Kidney (tissue), 14 donors: ENCODE measurements around the gene TMEM14A. TPM values are rescaled to one million over a fixed set of nuclear protein-coding genes. Genes with fewer than 3 reads are reported as not detected.
"Not testable (repeated sequence)": the region's sequence is repeated elsewhere in the genome, so short reads cannot be mapped to it uniquely, and the experiment has no call there.

Experiments used
- DNase-seq, 5 donors: peaks; one replicate each; pipeline ENCODE4 v3.0.0-alpha.2; 2013 to 2020
- FAIRE-seq: peaks from 2 replicates; lab custom pipeline; 2012; peaks lifted over from hg19 to GRCh38; lab: Jason Lieb, UNC
- H3K27ac ChIP-seq, 2 donors: one replicate each; pipeline ENCODE4 v1.7.0; 2013; ENCODE audit warnings: low read depth in 2 of 2, low read length in 2 of 2, inconsistent platforms in 1 of 2
- H3K27me3 ChIP-seq: one replicate; pipeline ENCODE4 v1.7.1; 2013; ENCODE audit warnings: low read length, inconsistent platforms; ENCODE audit not compliant: control insufficient read depth, insufficient read depth
- H3K36me3 ChIP-seq, 3 donors: one replicate each; pipeline versions ENCODE4 v1.7.0 to v1.7.1; 2013; ENCODE audit warnings: low read length in 3 of 3, control low read depth in 1 of 3, inconsistent platforms in 1 of 3; ENCODE audit not compliant: insufficient read depth in 3 of 3, control insufficient read depth in 2 of 3
- H3K4me1 ChIP-seq, 3 donors: one replicate each; pipeline versions ENCODE4 v1.7.0 to v1.7.1; 2013; ENCODE audit warnings: low read length in 3 of 3, inconsistent platforms in 1 of 3, low read depth in 1 of 3; ENCODE audit not compliant: control insufficient read depth in 2 of 3, insufficient read depth in 2 of 3
- H3K4me3 ChIP-seq, 3 donors: one replicate each; pipeline versions ENCODE4 v1.7.0 to v1.8.1; 2013; ENCODE audit warnings: low read length in 3 of 3, control low read depth in 1 of 3, inconsistent platforms in 1 of 3
- H3K9ac ChIP-seq, 3 donors: one replicate each; pipeline versions ENCODE4 v1.7.0 to v1.7.1; 2013; ENCODE audit warnings: low read length in 3 of 3, control low read depth in 1 of 3, inconsistent platforms in 1 of 3
- H3K9me3 ChIP-seq, 3 donors: one replicate each; pipeline versions ENCODE4 v1.7.0 to v1.7.1; 2013; ENCODE audit warnings: low read length in 3 of 3, control low read depth in 1 of 3, inconsistent platforms in 1 of 3; ENCODE audit not compliant: control insufficient read depth in 2 of 3, insufficient read depth in 1 of 3
- intact Hi-C: fragments of 100-400 bp; cut with DNase I; formaldehyde crosslinking; loops from one replicate; pipeline ENCODE4 v1.11.1; 2022
- polyA plus RNA-seq: library from polyadenylated mRNA; stranded (reverse); fragments of 350-450 nt; fragmentation: Illumina TruSeq; extraction: RNeasy Lipid Tissue Mini Kit (QIAGEN cat#74804); gene quantifications from one replicate; pipeline ENCODE4 v1.2.3, GENCODE V29; 2014; ENCODE audit warnings: low read depth, low replicate concordance; ENCODE audit not compliant: insufficient read depth
- total RNA-seq: library from RNA; stranded (reverse); fragmentation: NEBNext Ultra II Directional; extraction: Animal tissue kit (Norgen Biotek cat#: 25700); gene quantifications from one replicate; pipeline ENCODE4 v1.2.1, GENCODE V29; 2021
- TF ChIP-seq, protein P1 (sequence below): IDR thresholded peaks from 3 replicates; pipeline ENCODE4 v1.5.1; 2012; ENCODE audit warnings: mild to moderate bottlenecking, moderate library complexity, borderline replicate concordance; ENCODE audit not compliant: insufficient read depth; ENCODE audit errors: extremely low read depth
- donor health status: control.
- donor health status: control.
- donor health status: control.
- donor health status: control.
- donor health status: control.
- donor health status: DM: yes; HTN: yes; CAD: no.
- donor health status: Normal renal cell carcinoma (clear cell type).

TMEM14A gene
- total and polyA plus RNA-seq, 2 donors from 2014 or later, result 23.8 to 48.8 TPM

DNA sequence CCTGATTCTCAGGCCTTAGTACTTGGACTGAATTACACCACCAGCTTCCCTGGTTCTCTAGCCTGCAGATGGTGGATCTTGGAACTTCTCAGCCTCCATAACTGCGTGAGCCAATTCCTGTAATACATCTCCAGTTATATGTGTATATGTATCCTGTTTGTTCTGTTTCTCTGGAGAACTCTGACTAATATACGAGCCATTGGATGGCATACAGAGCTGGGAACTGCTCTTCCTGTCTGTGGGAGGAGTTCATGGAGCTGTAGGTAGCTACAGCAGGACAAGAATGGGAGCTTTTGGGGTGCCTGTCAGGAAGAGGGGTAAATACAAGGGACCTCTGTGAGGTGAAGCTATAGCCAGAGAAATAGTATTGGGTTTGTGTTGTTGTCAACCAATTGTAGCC lies 41.2 kb downstream of the TMEM14A start:
- H3K9ac ChIP-seq, result no peak overlapping the region
- no peak overlapping the region for H3K4me3 ChIP-seq
- intact Hi-C loops, result no loop called here
- no peak overlapping the region for H3K27ac ChIP-seq
- FAIRE-seq, result no peak
- TF ChIP-seq, protein P1, sequence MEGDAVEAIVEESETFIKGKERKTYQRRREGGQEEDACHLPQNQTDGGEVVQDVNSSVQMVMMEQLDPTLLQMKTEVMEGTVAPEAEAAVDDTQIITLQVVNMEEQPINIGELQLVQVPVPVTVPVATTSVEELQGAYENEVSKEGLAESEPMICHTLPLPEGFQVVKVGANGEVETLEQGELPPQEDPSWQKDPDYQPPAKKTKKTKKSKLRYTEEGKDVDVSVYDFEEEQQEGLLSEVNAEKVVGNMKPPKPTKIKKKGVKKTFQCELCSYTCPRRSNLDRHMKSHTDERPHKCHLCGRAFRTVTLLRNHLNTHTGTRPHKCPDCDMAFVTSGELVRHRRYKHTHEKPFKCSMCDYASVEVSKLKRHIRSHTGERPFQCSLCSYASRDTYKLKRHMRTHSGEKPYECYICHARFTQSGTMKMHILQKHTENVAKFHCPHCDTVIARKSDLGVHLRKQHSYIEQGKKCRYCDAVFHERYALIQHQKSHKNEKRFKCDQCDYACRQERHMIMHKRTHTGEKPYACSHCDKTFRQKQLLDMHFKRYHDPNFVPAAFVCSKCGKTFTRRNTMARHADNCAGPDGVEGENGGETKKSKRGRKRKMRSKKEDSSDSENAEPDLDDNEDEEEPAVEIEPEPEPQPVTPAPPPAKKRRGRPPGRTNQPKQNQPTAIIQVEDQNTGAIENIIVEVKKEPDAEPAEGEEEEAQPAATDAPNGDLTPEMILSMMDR, result no peak
- no peaks in the 10 kb centered on the region for H3K36me3 ChIP-seq
- no peak for DNase-seq
- H3K9me3 ChIP-seq, result no peaks in the 10 kb centered on the region
- H3K27me3 ChIP-seq, result no peaks in the 10 kb centered on the region
- no peaks in the 10 kb centered on the region for H3K4me1 ChIP-seq

DNA sequence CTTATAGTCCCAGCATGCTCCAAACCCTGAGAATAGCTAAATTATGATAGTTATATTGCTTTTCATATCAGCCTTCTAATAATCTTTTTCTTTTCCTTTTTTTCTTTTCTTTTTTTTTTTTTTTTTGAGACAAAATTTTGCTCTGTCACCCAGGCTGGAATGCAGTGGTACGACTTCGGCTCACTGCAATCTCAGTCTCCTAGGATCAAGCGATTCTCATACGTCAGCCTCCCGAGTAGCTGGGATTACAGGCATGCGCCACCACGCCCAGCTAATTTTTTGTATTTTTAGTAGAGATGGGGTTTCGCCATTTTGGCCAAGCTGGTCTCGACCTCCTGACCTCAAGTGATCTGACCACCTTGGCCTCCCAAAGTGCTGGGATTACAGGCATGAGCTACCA lies 43.8 kb downstream of the TMEM14A start:
- FAIRE-seq, H3K4me1 ChIP-seq, H3K9ac ChIP-seq, intact Hi-C loops, DNase-seq, H3K27ac ChIP-seq, H3K27me3 ChIP-seq, H3K9me3 ChIP-seq, H3K36me3 ChIP-seq, H3K4me3 ChIP-seq: not testable (repeated sequence)

DNA sequence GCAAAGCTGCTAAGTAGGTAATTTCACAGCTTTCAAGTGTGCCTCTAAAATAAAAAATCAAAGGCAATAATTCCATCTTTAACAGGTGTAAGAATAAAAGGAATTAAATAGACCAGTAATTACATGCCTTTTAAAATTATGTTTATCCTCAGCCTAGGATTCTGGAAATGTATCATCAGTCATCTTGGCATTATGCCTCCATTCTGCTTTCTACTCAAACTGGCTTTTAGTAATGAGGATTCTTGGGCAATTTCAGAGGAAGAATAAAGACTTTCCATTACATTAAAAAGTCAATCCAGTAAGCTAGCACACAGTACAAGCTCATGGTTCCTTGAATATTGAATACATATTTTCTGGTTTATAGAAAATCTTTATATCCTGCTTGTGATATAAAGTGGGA lies 47.6 kb downstream of the TMEM14A start:
- no peak for DNase-seq
- intact Hi-C loops, result no loop called here
- FAIRE-seq, result no peak
- TF ChIP-seq, protein P1, result no peak
- Histone ChIP-seq H3K27ac (no peak overlapping the region), H3K36me3 (no peaks in the 10 kb centered on the region), H3K27me3 (no peaks in the 10 kb centered on the region), H3K9ac (no peak overlapping the region), H3K9me3 (no peaks in the 10 kb centered on the region), H3K4me3 (no peak overlapping the region), H3K4me1 (no peaks in the 10 kb centered on the region)

DNA sequence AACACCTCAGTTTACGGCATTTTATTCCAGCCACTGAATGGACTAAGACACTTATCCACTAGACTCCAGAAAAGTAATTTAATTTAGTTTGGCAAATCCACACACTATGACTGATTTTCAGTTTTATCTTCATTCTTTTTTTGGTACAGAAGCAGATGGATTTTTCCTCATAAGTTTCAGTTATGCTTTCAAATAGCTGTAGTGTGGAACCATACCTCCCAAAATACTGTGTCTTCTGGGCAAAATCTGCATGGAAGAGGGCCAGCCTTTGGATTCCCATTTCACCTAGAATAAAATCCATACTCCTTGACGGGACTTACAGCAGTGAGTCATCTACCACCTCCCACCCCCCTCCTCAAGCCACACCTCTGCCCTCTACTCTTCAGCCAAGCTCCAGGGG lies 49.4 kb downstream of the TMEM14A start:
- H3K4me3 ChIP-seq, result no peak overlapping the region
- no peak overlapping the region for H3K27ac ChIP-seq
- H3K4me1 ChIP-seq, result peaks cover 0 to 13% (median 6%) of the 10 kb centered on the region in 3 donors
- H3K9me3 ChIP-seq, result no peaks in the 10 kb centered on the region
- DNase-seq, result no peak
- intact Hi-C loops, result no loop called here
- no peaks in the 10 kb centered on the region for H3K36me3 ChIP-seq
- no peak overlapping the region for H3K9ac ChIP-seq
- FAIRE-seq, result no peak
- TF ChIP-seq, protein P1, result no peak
- no peaks in the 10 kb centered on the region for H3K27me3 ChIP-seq
